ENCODE data around the gene ZBED6. TPM values are rescaled to one million over a fixed set of nuclear protein-coding genes. Genes with fewer than 3 reads are reported as not detected.

Gene ZBED6
- total RNA-seq, 1 experiment from 2014 or later = 35.6 TPM

- CTCF ChIA-PET = interaction anchor here (0.7 kb wide), 2 partner anchors 15 to 18 kb away, joined by 3 to 4 read pairs; no protein-coding TSS in a partner anchor
- TF ChIP-seq, protein P1, sequence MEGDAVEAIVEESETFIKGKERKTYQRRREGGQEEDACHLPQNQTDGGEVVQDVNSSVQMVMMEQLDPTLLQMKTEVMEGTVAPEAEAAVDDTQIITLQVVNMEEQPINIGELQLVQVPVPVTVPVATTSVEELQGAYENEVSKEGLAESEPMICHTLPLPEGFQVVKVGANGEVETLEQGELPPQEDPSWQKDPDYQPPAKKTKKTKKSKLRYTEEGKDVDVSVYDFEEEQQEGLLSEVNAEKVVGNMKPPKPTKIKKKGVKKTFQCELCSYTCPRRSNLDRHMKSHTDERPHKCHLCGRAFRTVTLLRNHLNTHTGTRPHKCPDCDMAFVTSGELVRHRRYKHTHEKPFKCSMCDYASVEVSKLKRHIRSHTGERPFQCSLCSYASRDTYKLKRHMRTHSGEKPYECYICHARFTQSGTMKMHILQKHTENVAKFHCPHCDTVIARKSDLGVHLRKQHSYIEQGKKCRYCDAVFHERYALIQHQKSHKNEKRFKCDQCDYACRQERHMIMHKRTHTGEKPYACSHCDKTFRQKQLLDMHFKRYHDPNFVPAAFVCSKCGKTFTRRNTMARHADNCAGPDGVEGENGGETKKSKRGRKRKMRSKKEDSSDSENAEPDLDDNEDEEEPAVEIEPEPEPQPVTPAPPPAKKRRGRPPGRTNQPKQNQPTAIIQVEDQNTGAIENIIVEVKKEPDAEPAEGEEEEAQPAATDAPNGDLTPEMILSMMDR (IDR thresholded peaks at IDR 0.05; ENCODE audit: unreplicated experiment) = no peak
- Mint-ChIP-seq H3K27ac (ENCODE audit: unreplicated experiment) (no peak overlapping the region), H3K4me1 (ENCODE audit: low read depth, unreplicated experiment) (peaks cover 7% of the 10 kb centered on the region), H3K36me3 (ENCODE audit: insufficient read depth, unreplicated experiment) (no peaks in the 10 kb centered on the region), H3K27me3 (ENCODE audit: unreplicated experiment) (peaks cover 16% of the 10 kb centered on the region), H3K4me3 (ENCODE audit: low read depth, unreplicated experiment) (no peak overlapping the region), H3K9me3 (ENCODE audit: low read depth, unreplicated experiment) (no peaks in the 10 kb centered on the region)
- no peak for DNase-seq
- no TSS peak for BruUV-seq (replicated peaks)
- intact Hi-C loops (cut with micrococcal nuclease; ENCODE audit: unreplicated experiment) = no loop called here
Observed at GRCh38 chr1:203763505-203763904, 31.9 kb upstream of the ZBED6 start.

- CTCF ChIA-PET = interaction anchor here (0.7 kb wide), 1 partner anchor 14 kb away, joined by 4 read pairs; no protein-coding TSS in a partner anchor
- peaks cover 15% of the 10 kb centered on the region for H3K4me1 Mint-ChIP-seq (ENCODE audit: low read depth, unreplicated experiment)
- no peak overlapping the region for H3K4me3 Mint-ChIP-seq (ENCODE audit: low read depth, unreplicated experiment)
- no peak overlapping the region for H3K27ac Mint-ChIP-seq (ENCODE audit: unreplicated experiment)
- H3K27me3 Mint-ChIP-seq (ENCODE audit: unreplicated experiment) = peaks cover 16% of the 10 kb centered on the region
- TF ChIP-seq, protein P1 (IDR thresholded peaks at IDR 0.05; ENCODE audit: unreplicated experiment) = no peak
- no TSS peak for BruUV-seq (replicated peaks)
- H3K9me3 Mint-ChIP-seq (ENCODE audit: low read depth, unreplicated experiment) = no peaks in the 10 kb centered on the region
- no peak for DNase-seq
- intact Hi-C loops (cut with micrococcal nuclease; ENCODE audit: unreplicated experiment) = loop anchor here (1.0 kb wide), 1 partner anchor 15 kb away; no protein-coding TSS in a partner anchor
- H3K36me3 Mint-ChIP-seq (ENCODE audit: insufficient read depth, unreplicated experiment) = no peaks in the 10 kb centered on the region
Observed at GRCh38 chr1:203764105-203765028, 31.1 kb upstream of the ZBED6 start.

GRCh38 chr1:203765029-203765837 lies 30.2 kb upstream of the ZBED6 start, which contains the start of gene LAX1:
Gene LAX1, plus strand, starts transcription at chr1:203765183. Its CDS starts 383 bp downstream, at chr1:203765566.
- intact Hi-C loops (cut with micrococcal nuclease; ENCODE audit: unreplicated experiment) = loop anchor here (1.0 kb wide), 1 partner anchor 16 kb away; no protein-coding TSS in a partner anchor
- no peak for DNase-seq
- peaks cover 22% of the 10 kb centered on the region for H3K4me1 Mint-ChIP-seq (ENCODE audit: low read depth, unreplicated experiment)
- TF ChIP-seq, protein P1 (IDR thresholded peaks at IDR 0.05; ENCODE audit: unreplicated experiment) = no peak
- no TSS peak for BruUV-seq (replicated peaks)
- no peak within 1 kb of the TSS for H3K27ac Mint-ChIP-seq (ENCODE audit: unreplicated experiment)
- peaks cover 23% of the 10 kb centered on the region for H3K27me3 Mint-ChIP-seq (ENCODE audit: unreplicated experiment)
- CTCF ChIA-PET = no interaction called here
- no peak within 1 kb of the TSS for H3K4me3 Mint-ChIP-seq (ENCODE audit: low read depth, unreplicated experiment)
- H3K9me3 Mint-ChIP-seq (ENCODE audit: low read depth, unreplicated experiment) = no peaks in the 10 kb centered on the region
- H3K36me3 Mint-ChIP-seq (ENCODE audit: insufficient read depth, unreplicated experiment) = no peaks in the 10 kb centered on the region

DNA sequence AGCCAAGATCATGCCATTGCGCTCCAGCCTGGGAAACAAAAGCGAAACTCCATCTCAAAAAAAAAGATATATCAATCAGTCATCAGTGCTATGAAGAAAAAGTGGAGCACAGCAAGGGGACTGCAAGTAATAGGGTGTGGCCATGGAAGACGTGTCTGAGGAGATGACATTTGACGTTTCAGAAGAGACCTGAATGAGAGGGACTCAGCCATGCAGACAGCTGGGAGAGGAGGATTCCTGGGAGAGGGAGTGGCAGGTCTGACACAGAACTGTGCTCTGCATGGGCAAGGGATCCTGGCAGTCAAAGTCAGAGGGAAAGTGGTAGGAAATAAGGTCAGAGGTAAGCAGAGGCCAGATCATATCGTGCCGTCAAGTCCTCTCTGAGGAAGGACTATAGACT lies 27.2 kb upstream of the ZBED6 start:
- CTCF ChIA-PET = interaction anchor here (0.6 kb wide), 1 partner anchor 21 kb away, joined by 4 read pairs; no protein-coding TSS in a partner anchor
- no TSS peak for BruUV-seq (replicated peaks)

More for the DNA sequence above, 27.2 kb upstream of the ZBED6 start:
- intact Hi-C loops (cut with micrococcal nuclease; ENCODE audit: unreplicated experiment) = no loop called here
- Mint-ChIP-seq H3K27ac (ENCODE audit: unreplicated experiment) (peak overlapping the region; percentile 22), H3K27me3 (ENCODE audit: unreplicated experiment) (peaks cover 41% of the 10 kb centered on the region), H3K4me3 (ENCODE audit: low read depth, unreplicated experiment) (peak overlapping the region; percentile 43), H3K9me3 (ENCODE audit: low read depth, unreplicated experiment) (no peaks in the 10 kb centered on the region), H3K36me3 (ENCODE audit: insufficient read depth, unreplicated experiment) (no peaks in the 10 kb centered on the region), H3K4me1 (ENCODE audit: low read depth, unreplicated experiment) (peaks cover 23% of the 10 kb centered on the region)
- TF ChIP-seq, protein P1 (IDR thresholded peaks at IDR 0.05; ENCODE audit: unreplicated experiment) = no peak
- no peak for DNase-seq

Measured in Calu3 (cell line).